K562 (cell line): ENCODE data around the gene AMIGO1. TPM values are rescaled to one million over a fixed set of nuclear protein-coding genes. Genes with fewer than 3 reads are reported as not detected.

Experiments used
- CTCF ChIP-seq, 3 experiments: IDR thresholded peaks in 2 of 3; conservative IDR thresholded peaks in 1 of 3; 2 replicates each; pipeline ENCODE4 v1.5.1; 2011 to 2012; ENCODE audit warnings: low read length in 3 of 3, mild to moderate bottlenecking in 3 of 3, control low read depth in 2 of 3, improper control_type of control experiment in 1 of 3, inconsistent platforms in 1 of 3, low read depth in 1 of 3, mixed read lengths in 1 of 3, moderate library complexity in 1 of 3; ENCODE audit not compliant: insufficient read depth in 2 of 3
- CTCFL ChIP-seq: IDR thresholded peaks from 2 replicates; pipeline ENCODE4 v1.6.1; 2011; ENCODE audit warnings: borderline replicate concordance, low read depth, mild to moderate bottlenecking, moderate library complexity, low read length; ENCODE audit not compliant: insufficient read depth, poor library complexity, severe bottlenecking
- IRF2 ChIP-seq: sonication (generic); formaldehyde crosslinking; IDR thresholded peaks from 2 replicates; pipeline ENCODE4 v1.8.1; 2022; ENCODE audit warnings: mild to moderate bottlenecking, missing genetic modification reagents
- MAZ ChIP-seq, 2 experiments: fragments of 450-650 bp in 1 of 2; sonication (generic) in 1 of 2; formaldehyde crosslinking; IDR thresholded peaks in 1 of 2; conservative IDR thresholded peaks in 1 of 2; 2 replicates each; pipeline versions ENCODE4 v1.4.0 to v1.5.0; 2020; ENCODE audit warnings: mild to moderate bottlenecking in 1 of 2, missing genetic modification reagents in 1 of 2
- NFIC ChIP-seq: fragments of 450-650 bp; IDR thresholded peaks from 2 replicates; pipeline ENCODE4 v1.6.1; 2017; ENCODE audit warnings: mild to moderate bottlenecking, inconsistent platforms
- PHF21A ChIP-seq: fragments of 450-650 bp; IDR thresholded peaks from 2 replicates; pipeline ENCODE4 v1.6.1; 2017; ENCODE audit warnings: low read depth, borderline replicate concordance
- REST ChIP-seq, 2 experiments: fragments of 450-650 bp; formaldehyde crosslinking in 1 of 2; IDR thresholded peaks; 2 replicates each; pipeline versions ENCODE4 v1.4.0 to v1.6.1; 2014 to 2020; ENCODE audit warnings: mild to moderate bottlenecking in 2 of 2, borderline replicate concordance in 1 of 2, low read depth in 1 of 2
- SMC3 ChIP-seq: conservative IDR thresholded peaks from 2 replicates; pipeline ENCODE4 v1.6.1; 2011; ENCODE audit warnings: low read depth, low read length, improper control_type of control experiment; ENCODE audit not compliant: insufficient read depth
- polyA plus RNA-seq, 8 experiments: library from polyadenylated mRNA; depleted of rRNA in 4 of 8; stranded (reverse) in 5 of 8; unstranded in 3 of 8; fragments of >200 nt; fragmentation: Nextera tagmentation in 2 of 8; fragmentation: Illumina TruSeq in 1 of 8; extraction: Ambion mirVana in 2 of 8; extraction: Trizol in 1 of 8; gene quantifications; 2 replicates each; pipeline versions ENCODE4 v1.2.1 to v1.2.3, GENCODE V29; 2011 to 2014; ENCODE audit warnings: inconsistent platforms in 1 of 8, missing spikeins in 1 of 8
- total RNA-seq, 7 experiments: library from RNA; depleted of rRNA in 6 of 7; stranded (reverse); fragments of >200 nt in 6 of 7; fragmentation: Illumina TruSeq in 2 of 7; extraction: Trizol in 2 of 7; gene quantifications; 2 replicates each; pipeline versions ENCODE4 v1.2.1 to v1.2.3, GENCODE V29; 2011 to 2021; ENCODE audit warnings: low replicate concordance in 1 of 7
- TF ChIP-seq, protein P1 (sequence below): sonication (generic); formaldehyde crosslinking; IDR thresholded peaks from 2 replicates; pipeline ENCODE4 v1.8.1; 2023; ENCODE audit warnings: mild to moderate bottlenecking, missing genetic modification reagents

Gene AMIGO1
- total and polyA plus RNA-seq, 9 of the 15 experiments (the other 6 are each of a cell fraction or from before 2014, with no cell fraction given) = 0.24 to 1.0 (median 0.54) TPM

- TF ChIP-seq REST (IDR thresholded peaks at IDR 0.05; ENCODE audit: borderline replicate concordance) (peak; percentile 56; the same call in 1 of the 2 replicates), REST (CRISPR knock-in tag; IDR thresholded peaks at IDR 0.05; ENCODE audit: low read depth) (no peak), NFIC (peak; percentile 73), MAZ (CRISPR knock-in tag; conservative IDR thresholded peaks at IDR 0.05 in 1 of 2, IDR thresholded peaks at IDR 0.05 in 1 of 2) (peak in 1 of 2 experiments; percentile 67; a peak in 2 of 4 replicates), CTCFL (peak; percentile 45), IRF2 (no peak), PHF21A (no peak), SMC3 (peak; percentile 83), CTCF (IDR thresholded peaks at IDR 0.05 in 2 of 3, conservative IDR thresholded peaks at IDR 0.05 in 1 of 3; ENCODE audit: insufficient read depth in 2 of 3, low read depth in 1 of 3, low read length in 3 of 3) (peak; percentile 83 to 92 (median 89))
- TF ChIP-seq, protein P1, sequence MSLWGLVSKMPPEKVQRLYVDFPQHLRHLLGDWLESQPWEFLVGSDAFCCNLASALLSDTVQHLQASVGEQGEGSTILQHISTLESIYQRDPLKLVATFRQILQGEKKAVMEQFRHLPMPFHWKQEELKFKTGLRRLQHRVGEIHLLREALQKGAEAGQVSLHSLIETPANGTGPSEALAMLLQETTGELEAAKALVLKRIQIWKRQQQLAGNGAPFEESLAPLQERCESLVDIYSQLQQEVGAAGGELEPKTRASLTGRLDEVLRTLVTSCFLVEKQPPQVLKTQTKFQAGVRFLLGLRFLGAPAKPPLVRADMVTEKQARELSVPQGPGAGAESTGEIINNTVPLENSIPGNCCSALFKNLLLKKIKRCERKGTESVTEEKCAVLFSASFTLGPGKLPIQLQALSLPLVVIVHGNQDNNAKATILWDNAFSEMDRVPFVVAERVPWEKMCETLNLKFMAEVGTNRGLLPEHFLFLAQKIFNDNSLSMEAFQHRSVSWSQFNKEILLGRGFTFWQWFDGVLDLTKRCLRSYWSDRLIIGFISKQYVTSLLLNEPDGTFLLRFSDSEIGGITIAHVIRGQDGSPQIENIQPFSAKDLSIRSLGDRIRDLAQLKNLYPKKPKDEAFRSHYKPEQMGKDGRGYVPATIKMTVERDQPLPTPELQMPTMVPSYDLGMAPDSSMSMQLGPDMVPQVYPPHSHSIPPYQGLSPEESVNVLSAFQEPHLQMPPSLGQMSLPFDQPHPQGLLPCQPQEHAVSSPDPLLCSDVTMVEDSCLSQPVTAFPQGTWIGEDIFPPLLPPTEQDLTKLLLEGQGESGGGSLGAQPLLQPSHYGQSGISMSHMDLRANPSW (CRISPR knock-in tag) = 0 out of 2 replicates have a peak, but pooled peaks have one; percentile 61
Observed at GRCh38 chr1:109490029-109490933, 19.2 kb downstream of the AMIGO1 start (continued).
